BLaER1 (cell line): ENCODE measurements around the gene WNT11.

ENCODE experiments used
- H3K27ac ChIP-seq: shearing (Covaris generic); formaldehyde crosslinking; 2 replicates; pipeline ENCODE4 v1.8.1; 2022
- H3K27me3 ChIP-seq: shearing (Covaris generic); formaldehyde crosslinking; 2 replicates; pipeline ENCODE4 v1.8.1; 2022
- H3K36me3 ChIP-seq: shearing (Covaris generic); formaldehyde crosslinking; 2 replicates; pipeline ENCODE4 v1.8.1; 2022
- H3K4me1 ChIP-seq: shearing (Covaris generic); formaldehyde crosslinking; 2 replicates; pipeline ENCODE4 v1.8.1; 2022
- H3K4me2 ChIP-seq: shearing (Covaris generic); formaldehyde crosslinking; 2 replicates; pipeline ENCODE4 v1.8.1; 2022
- H3K4me3 ChIP-seq: shearing (Covaris generic); formaldehyde crosslinking; 2 replicates; pipeline ENCODE4 v1.8.1; 2022
- H3K9ac ChIP-seq: shearing (Covaris generic); formaldehyde crosslinking; 2 replicates; pipeline ENCODE4 v1.8.1; 2022
- H3K9me3 ChIP-seq: shearing (Covaris generic); formaldehyde crosslinking; 2 replicates; pipeline ENCODE4 v1.8.1; 2022
- H4K20me1 ChIP-seq: shearing (Covaris generic); formaldehyde crosslinking; 2 replicates; pipeline ENCODE4 v1.8.1; 2022
- Cebpa-rat ChIP-seq: shearing (Covaris generic); IDR thresholded peaks from 2 replicates; pipeline ENCODE4 v1.8.1; 2022

WNT11 gene

GRCh38 chr11:76224461-76225121, 18.3 kb upstream of the WNT11 start:
- Histone ChIP-seq H3K27me3 (no peaks in the 10 kb centered on the region), H4K20me1 (no peaks in the 10 kb centered on the region), H3K9me3 (no peaks in the 10 kb centered on the region), H3K4me2 (no peak overlapping the region), H3K27ac (no peak overlapping the region), H3K9ac (no peak overlapping the region), H3K4me3 (no peak overlapping the region), H3K4me1 (no peaks in the 10 kb centered on the region), H3K36me3 (no peaks in the 10 kb centered on the region)
- TF ChIP-seq Cebpa-rat: no peak

GRCh38 chr11:76221365-76221764, 15.1 kb upstream of the WNT11 start:
- no peaks in the 10 kb centered on the region for H4K20me1 ChIP-seq
- no peaks in the 10 kb centered on the region for H3K36me3 ChIP-seq
- no peaks in the 10 kb centered on the region for H3K27me3 ChIP-seq
- H3K4me2 ChIP-seq: no peak overlapping the region
- H3K4me1 ChIP-seq: peaks cover 3% of the 10 kb centered on the region
- H3K9me3 ChIP-seq: no peaks in the 10 kb centered on the region
- H3K4me3 ChIP-seq: no peak overlapping the region
- no peak overlapping the region for H3K27ac ChIP-seq
- no peak overlapping the region for H3K9ac ChIP-seq
- no peak for TF ChIP-seq Cebpa-rat

- no peak overlapping the region for H3K4me3 ChIP-seq
- TF ChIP-seq Cebpa-rat: no peak
- no peaks in the 10 kb centered on the region for H4K20me1 ChIP-seq
- no peaks in the 10 kb centered on the region for H3K36me3 ChIP-seq
- H3K9me3 ChIP-seq: no peaks in the 10 kb centered on the region
- no peak overlapping the region for H3K9ac ChIP-seq
- no peak overlapping the region for H3K4me2 ChIP-seq
- H3K4me1 ChIP-seq: peaks cover 20% of the 10 kb centered on the region
- H3K27me3 ChIP-seq: peaks cover 2% of the 10 kb centered on the region; the same call in 1 of the 2 replicates
- H3K27ac ChIP-seq: no peak overlapping the region
Observed at GRCh38 chr11:76219243-76219642, 12.9 kb upstream of the WNT11 start.

GRCh38 chr11:76218449-76219178, 12.3 kb upstream of the WNT11 start:
- no peak overlapping the region for H3K27ac ChIP-seq
- peaks cover 8% of the 10 kb centered on the region for H3K27me3 ChIP-seq
- H3K36me3 ChIP-seq: no peaks in the 10 kb centered on the region
- H3K4me2 ChIP-seq: no peak overlapping the region
- H3K4me3 ChIP-seq: no peak overlapping the region
- H3K9me3 ChIP-seq: no peaks in the 10 kb centered on the region
- H4K20me1 ChIP-seq: no peaks in the 10 kb centered on the region
- H3K4me1 ChIP-seq: peaks cover 20% of the 10 kb centered on the region
- no peak overlapping the region for H3K9ac ChIP-seq
- no peak for TF ChIP-seq Cebpa-rat

GRCh38 chr11:76217653-76218160, 11.4 kb upstream of the WNT11 start:
- Histone ChIP-seq H4K20me1 (no peaks in the 10 kb centered on the region), H3K36me3 (no peaks in the 10 kb centered on the region), H3K27ac (no peak overlapping the region), H3K9ac (no peak overlapping the region), H3K4me3 (no peak overlapping the region), H3K4me2 (no peak overlapping the region), H3K4me1 (peaks cover 23% of the 10 kb centered on the region), H3K27me3 (peaks cover 17% of the 10 kb centered on the region), H3K9me3 (no peaks in the 10 kb centered on the region)
- no peak for TF ChIP-seq Cebpa-rat

- TF ChIP-seq Cebpa-rat: no peak
- no peak overlapping the region for H3K27ac ChIP-seq
- H3K9ac ChIP-seq: no peak overlapping the region
- H3K4me3 ChIP-seq: no peak overlapping the region
- peaks cover 25% of the 10 kb centered on the region for H3K4me1 ChIP-seq
- peaks cover 5% of the 10 kb centered on the region; the same call in 1 of the 2 replicates for H4K20me1 ChIP-seq
- H3K36me3 ChIP-seq: no peaks in the 10 kb centered on the region
- H3K4me2 ChIP-seq: peak overlapping the region; percentile 55; the same call in 1 of the 2 replicates
- no peaks in the 10 kb centered on the region for H3K9me3 ChIP-seq
- H3K27me3 ChIP-seq: peaks cover 27% of the 10 kb centered on the region
Observed at GRCh38 chr11:76216536-76217325, 10.4 kb upstream of the WNT11 start.

- peak overlapping the region; percentile 55 for H3K4me2 ChIP-seq
- H3K27ac ChIP-seq: no peak overlapping the region
- no peak overlapping the region for H3K4me3 ChIP-seq
- no peaks in the 10 kb centered on the region for H3K36me3 ChIP-seq
- H3K9ac ChIP-seq: no peak overlapping the region
- peaks cover 25% of the 10 kb centered on the region for H3K4me1 ChIP-seq
- peaks cover 13% of the 10 kb centered on the region for H4K20me1 ChIP-seq
- peaks cover 35% of the 10 kb centered on the region for H3K27me3 ChIP-seq
- TF ChIP-seq Cebpa-rat: no peak
- H3K9me3 ChIP-seq: no peaks in the 10 kb centered on the region
Observed at GRCh38 chr11:76215941-76216340, 9.6 kb upstream of the WNT11 start.

- TF ChIP-seq Cebpa-rat: no peak
Observed at GRCh38 chr11:76214968-76215548, 8.8 kb upstream of the WNT11 start.

GRCh38 chr11:76214186-76214585, 7.9 kb upstream of the WNT11 start:
- TF ChIP-seq Cebpa-rat: no peak
- Histone ChIP-seq H3K36me3 (no peaks in the 10 kb centered on the region), H3K9me3 (no peaks in the 10 kb centered on the region), H3K27ac (no peak overlapping the region), H3K9ac (no peak overlapping the region), H3K4me3 (no peak overlapping the region), H3K27me3 (peaks cover 52% of the 10 kb centered on the region), H3K4me1 (peaks cover 43% of the 10 kb centered on the region), H3K4me2 (no peak overlapping the region), H4K20me1 (peaks cover 29% of the 10 kb centered on the region)

More at GRCh38 chr11:76214968-76215548, 8.8 kb upstream of the WNT11 start:
- no peak overlapping the region for H3K4me3 ChIP-seq
- H3K4me1 ChIP-seq: peaks cover 34% of the 10 kb centered on the region
- H3K36me3 ChIP-seq: no peaks in the 10 kb centered on the region
- H3K4me2 ChIP-seq: peak overlapping the region; percentile 55
- H4K20me1 ChIP-seq: peaks cover 21% of the 10 kb centered on the region
- H3K9me3 ChIP-seq: no peaks in the 10 kb centered on the region
- H3K9ac ChIP-seq: no peak overlapping the region
- peaks cover 43% of the 10 kb centered on the region for H3K27me3 ChIP-seq
- no peak overlapping the region for H3K27ac ChIP-seq
